ENCODE data around the gene SMURF1.

SMURF1 gene

GRCh38 chr7:99096124-99096887 is 47.6 kb downstream of the SMURF1 start:
- no peak for DNase-seq

DNA sequence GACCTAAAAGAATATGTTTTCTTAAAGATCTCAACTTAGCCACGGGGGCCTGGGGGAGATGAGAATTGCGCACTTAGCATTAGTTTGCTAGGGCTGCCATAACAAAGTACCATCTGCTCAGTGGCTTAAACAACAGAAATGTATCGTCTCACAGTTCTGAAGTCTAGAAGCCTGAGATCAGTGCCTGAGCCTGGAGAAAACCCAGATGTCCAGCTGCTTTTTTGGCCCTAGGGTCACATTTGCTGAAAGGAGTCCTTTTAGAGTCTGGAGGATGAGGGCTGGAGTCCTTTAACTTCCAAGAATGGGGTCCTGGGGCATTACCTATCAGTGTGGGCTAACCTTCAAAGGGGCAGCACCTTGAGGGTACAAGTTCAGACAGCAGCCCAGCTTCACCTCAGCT is 48.2 kb downstream of the SMURF1 start:
- no peak for DNase-seq

GRCh38 chr7:99094401-99094800 is 49.5 kb downstream of the SMURF1 start:
- DNase-seq: no peak

- DNase-seq: no peak
Observed at GRCh38 chr7:99092064-99092720, 51.7 kb downstream of the SMURF1 start.

- no peak for DNase-seq
Observed at GRCh38 chr7:99090771-99091542, 53.0 kb downstream of the SMURF1 start.

DNA sequence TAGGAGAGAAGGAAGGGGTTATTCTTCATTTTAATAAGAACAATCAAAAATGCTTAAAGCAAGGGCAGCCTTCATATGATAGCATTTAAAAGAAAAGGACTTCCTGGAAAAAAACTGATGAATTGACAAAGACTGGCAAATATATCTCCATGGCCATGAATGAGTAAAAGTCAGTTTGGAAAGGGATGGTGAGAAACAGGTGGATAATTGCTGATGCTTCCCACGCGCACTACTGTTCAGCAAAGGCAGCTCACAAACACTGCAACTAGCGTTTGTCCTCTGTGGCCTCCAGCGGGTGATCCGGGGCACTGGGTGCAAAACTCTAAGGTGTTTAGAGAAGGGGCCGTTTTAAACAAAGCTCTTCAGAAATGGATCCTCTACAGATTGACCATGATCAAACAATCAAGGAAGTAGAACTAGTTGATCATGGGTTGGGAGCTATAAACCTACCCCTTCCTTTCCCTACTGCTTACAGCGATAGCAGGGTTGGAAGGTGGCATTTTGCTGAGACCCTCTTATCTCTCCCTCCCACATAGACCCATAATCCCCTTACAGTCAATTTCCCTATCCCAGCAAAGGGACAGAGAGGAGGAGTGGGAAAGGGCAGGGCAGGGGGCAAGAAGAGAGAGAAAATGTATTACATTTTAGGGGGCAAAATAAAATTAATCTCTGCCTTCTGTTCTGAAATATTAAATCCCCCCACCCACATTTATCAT is 53.8 kb downstream of the SMURF1 start:
- DNase-seq: no peak

DNA sequence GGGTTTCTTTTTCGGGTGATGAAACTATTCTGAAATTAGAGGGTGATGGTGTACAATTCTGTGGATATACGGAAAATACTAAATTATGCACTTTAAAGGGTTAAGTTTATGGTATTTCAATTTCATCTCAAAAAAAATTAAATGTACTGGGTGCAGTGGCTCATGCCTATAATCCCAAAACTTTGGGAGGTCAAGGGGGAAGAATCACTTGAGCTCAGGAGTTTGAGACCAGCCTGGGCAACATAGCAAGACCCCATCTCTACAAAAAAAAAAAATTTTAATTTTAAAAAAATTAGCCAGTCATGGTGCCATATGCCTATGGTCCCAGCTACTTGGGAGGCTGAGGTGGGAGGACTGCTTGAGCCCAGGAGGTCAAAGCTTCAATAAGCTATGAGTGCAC is 57.0 kb downstream of the SMURF1 start:
- DNase-seq: no peak

- DNase-seq: no peak
Observed at GRCh38 chr7:99086532-99086931, 57.4 kb downstream of the SMURF1 start.

DNA sequence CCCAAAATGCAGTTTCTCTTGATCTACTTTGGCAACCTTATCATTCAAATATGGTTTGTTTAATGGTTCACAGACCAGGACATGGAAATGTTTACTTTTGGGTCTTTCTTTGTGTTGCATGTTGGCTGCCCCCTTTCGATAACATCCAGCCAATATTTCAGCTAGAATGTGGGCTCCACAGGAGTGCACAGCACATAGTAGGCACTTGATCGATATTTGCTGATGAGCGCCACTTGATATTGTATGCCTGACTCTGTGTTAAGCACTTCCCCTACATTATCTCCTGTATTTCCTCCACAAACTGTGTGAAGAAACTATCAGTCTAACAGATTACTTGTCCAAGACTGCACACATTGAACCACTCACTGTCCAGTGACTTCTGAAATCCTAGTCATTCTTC is 60.2 kb downstream of the SMURF1 start:
- no peak for DNase-seq

GRCh38 chr7:99083068-99083651 is 60.7 kb downstream of the SMURF1 start:
- DNase-seq: no peak

DNA sequence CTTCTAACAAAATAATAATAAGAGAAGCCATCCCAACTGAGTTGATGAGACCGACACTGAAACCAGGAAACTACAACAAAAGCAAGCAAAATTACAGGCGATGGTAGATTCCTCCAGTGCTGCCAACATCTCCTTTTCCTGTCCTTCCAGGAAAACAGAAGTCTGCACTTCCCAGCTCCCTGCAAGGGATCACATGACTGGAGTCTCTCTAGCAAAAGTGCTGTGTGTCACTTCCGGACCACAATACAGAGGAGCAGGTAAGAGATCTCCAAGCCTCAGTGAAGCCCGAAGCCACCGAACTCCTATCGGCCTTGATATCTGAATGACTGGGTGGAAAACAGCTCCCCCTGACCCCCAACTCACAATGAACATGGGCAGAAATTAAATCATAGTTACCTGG is 63.2 kb downstream of the SMURF1 start:
- DNase-seq: no peak

DNA sequence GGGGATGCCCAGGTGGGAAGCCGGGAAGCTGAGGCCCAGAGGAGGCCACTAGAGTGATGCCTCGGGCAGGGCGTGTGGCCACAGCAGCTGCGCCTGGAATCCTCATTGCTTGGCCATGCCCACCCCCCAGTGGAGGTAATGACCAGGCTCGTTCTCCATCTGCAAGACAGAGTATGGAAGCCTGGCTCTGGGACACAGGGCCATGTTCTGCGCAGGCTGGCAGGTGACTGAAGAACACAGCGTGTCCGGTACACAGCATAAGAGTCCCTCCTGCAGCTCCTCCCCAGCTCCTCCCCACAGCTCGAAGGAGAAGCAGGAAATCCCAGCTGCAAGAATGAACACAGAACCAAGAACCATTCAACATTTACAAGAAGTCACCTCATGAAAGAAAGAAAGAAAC is 64.8 kb downstream of the SMURF1 start:
- DNase-seq: no peak

DNA sequence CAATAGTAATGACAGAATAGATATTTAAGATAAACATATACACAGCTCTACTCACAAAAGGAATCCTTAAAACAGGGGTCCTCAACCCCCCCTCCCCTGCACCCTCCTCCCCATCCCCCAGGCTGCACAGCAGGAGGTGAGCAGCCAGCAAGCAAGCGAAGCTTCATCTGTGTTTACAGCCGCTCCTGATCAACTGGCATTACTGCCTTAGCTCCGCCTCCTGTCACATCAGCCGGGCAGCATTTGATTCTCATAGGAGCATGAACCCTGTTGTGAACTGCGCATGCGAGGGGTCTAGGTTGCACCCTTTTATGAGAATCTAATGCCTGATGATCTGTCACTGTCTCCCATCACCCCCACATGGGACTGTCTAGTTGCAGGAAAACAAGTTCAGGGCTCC is 65.5 kb downstream of the SMURF1 start:
- no peak for DNase-seq

- no peak for DNase-seq
Observed at GRCh38 chr7:99076615-99077014, 67.3 kb downstream of the SMURF1 start.

DNA sequence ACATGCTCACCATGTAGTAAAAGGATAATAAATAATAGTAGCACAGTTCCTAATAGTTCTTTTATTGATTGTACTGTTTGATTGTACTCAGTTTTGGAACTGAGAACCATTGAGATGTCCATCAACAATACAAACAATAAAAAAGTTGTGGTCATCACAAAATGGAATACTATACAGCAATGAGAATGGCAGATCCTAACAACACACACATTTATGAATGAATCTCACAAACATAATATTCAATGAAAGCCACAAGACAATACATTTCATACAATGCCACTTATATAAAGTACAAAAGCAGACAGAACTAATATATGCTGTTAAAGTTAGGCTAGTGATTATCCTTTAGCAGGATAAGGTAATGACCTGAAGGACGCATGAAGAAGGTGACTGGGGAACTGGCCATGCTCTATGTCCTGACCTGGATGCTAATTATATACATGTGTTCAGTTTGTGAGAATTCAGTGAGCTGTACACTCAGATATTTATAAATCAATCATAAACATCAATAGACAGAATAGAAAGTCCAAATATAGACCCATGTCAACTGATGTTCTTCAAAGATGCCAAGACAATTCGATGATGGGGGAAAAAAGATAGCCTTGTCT is 70.0 kb downstream of the SMURF1 start:
- no peak for DNase-seq

DNA sequence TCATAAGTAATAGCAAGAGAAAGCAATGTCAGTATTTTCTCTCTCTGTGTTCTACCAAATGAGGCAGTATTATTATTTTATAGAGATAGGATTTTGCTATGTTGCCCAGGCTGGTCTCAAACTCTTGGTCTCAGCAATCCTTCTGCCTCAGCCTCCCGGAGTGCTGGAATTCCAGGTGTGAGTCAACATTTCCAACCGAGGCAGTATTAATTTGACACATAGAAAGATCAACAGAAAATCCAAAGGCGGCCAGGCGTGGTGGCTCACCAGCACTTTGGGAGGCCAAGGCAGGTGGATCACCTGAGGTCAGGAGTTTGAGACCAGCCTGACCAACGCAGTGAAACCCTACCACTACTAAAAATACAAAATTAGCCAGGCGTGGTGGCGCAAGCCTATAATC is 71.8 kb downstream of the SMURF1 start:
- no peak for DNase-seq

DNA sequence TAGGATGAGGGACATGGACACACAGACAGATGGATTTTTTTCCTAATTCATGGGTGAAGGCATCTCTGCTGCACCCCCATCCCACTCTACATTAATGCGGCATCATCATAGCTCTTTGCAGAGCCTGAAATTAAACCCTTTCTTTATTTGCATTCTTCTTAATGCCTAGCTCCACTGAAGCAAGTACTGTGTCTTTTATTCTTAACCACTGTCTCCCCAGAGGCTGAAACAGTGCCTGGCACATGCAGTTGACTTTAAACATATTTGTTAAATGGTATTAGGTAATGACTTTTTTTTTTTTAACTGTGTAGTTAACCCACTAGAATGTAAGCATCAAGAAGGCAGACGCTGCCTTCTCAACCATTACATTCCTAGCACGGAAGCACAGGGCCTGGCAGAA is 73.5 kb downstream of the SMURF1 start:
- DNase-seq: no peak

DNA sequence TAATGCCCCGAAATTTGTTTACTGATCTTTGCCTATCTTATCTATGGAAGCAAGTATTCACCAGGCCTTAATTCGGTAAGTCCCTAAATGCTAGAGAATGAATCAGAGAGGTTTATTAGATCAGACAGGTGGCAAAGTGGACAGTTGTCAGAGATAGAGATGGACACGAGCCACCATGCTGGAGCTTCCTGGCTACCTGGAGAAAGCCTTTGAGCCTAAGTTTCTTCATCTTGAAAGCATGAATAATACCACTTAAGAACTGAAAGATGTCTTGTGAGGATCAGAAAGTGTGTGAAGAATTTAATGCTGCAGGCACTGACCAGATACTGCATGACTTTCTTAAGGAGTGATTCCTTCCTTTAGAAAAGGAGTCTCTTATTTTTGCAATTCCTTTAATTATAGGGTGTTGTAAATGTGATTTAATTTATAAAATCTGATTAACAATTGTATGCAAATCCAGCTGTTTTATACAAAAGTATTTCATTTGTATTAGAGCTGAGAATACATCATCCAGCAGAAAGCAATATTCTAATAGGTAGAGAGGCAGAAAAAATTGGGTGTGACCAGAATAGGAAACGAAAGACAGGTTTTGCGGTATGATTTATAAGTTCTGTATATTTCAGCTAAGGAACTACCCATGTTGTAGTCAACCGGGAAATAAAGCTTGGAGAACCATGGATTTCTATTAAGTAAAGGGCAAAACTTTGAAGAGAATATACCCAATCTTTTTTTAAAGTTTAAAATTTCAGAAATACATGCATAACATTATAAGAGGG is 82.7 kb downstream of the SMURF1 start:
- DNase-seq: no peak

DNA sequence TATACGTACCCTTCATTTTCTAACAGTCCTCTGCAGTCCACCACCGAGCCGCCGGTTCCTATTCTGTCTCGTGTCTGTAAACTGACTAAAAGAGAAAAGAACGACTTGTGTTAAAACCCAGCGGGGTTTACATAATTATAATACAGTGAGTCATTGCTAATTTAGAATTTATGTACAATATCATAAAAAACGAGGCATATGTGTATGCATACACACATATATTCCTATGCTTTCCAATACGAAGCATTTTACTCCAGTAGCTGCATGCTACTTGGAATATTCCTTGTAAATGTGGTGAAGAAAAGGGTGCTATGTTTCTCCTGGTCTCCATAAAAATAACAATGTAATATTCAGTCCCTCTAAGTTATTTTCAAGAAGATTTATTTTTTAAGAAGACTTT is 89.1 kb downstream of the SMURF1 start:
- DNase-seq: no peak

- DNase-seq: no peak
Observed at GRCh38 chr7:99050971-99051370, 92.9 kb downstream of the SMURF1 start.

GRCh38 chr7:99047526-99048077 is 96.3 kb downstream of the SMURF1 start:
- no peak for DNase-seq
